SK-N-SH (cell line): ENCODE data around the gene SMIM5. TPM values are rescaled to one million over a fixed set of nuclear protein-coding genes. Genes with fewer than 3 reads are reported as not detected.
A peak's percentile ranks its signal among the peaks of the same experiment; 100 is the strongest.

Experiments
- CTCF ChIA-PET: fragments of 300-600, 350-600 bp; formaldehyde crosslinking; extraction: SDS; loops from one replicate; lab custom pipeline; 2021; lab: Yijun Ruan, JAX
- POLR2A ChIA-PET: fragments of 350-600 bp; sonication (Branson Sonifier 250); formaldehyde crosslinking; extraction: SDS; loops from one replicate; lab custom pipeline; 2020; ENCODE audit warnings: antibody characterized with exemption, inconsistent platforms; lab: Yijun Ruan, JAX
- DNase-seq: peaks from one replicate; pipeline ENCODE4 v3.0.0; 2012
- H2AFZ ChIP-seq: fragments of 200-600 bp; sonication (generic); 2 replicates; pipeline ENCODE4 v1.8.1; 2016; ENCODE audit warnings: antibody characterized with exemption, mild to moderate bottlenecking, low read depth
- H3F3A ChIP-seq: fragments of 200-600 bp; sonication (generic); replicated peaks from 2 replicates; pipeline ENCODE3; 2016; ENCODE audit warnings: antibody characterized with exemption, mild to moderate bottlenecking; ENCODE audit not compliant: insufficient read depth
- H3K27ac ChIP-seq, 2 experiments: fragments of 200-500 bp in 1 of 2; fragments of 200-600 bp in 1 of 2; sonication (Bioruptor generic) in 1 of 2; sonication (generic), shearing (Covaris generic) in 1 of 2; 2 replicates each; pipeline versions ENCODE4 v1.5.1 to v1.6.1; 2014 to 2016; ENCODE audit warnings: low read depth in 2 of 2, inconsistent platforms in 1 of 2, low read length in 1 of 2, mild to moderate bottlenecking in 1 of 2, mixed read lengths in 1 of 2
- H3K27me3 ChIP-seq: fragments of 200-600 bp; sonication (generic), shearing (Covaris generic); 2 replicates; pipeline ENCODE4 v1.6.1; 2016; ENCODE audit warnings: mixed run types; ENCODE audit not compliant: insufficient read depth
- H3K36me3 ChIP-seq, 2 experiments: fragments of 200-500 bp in 1 of 2; fragments of 200-600 bp in 1 of 2; sonication (Bioruptor generic) in 1 of 2; sonication (generic) in 1 of 2; replicated peaks in 1 of 2; 2 replicates each; pipeline versions ENCODE3 to v1.5.1; 2014 to 2016; ENCODE audit warnings: low read length in 1 of 2, mild to moderate bottlenecking in 1 of 2; ENCODE audit not compliant: insufficient read depth in 2 of 2, control insufficient read depth in 1 of 2
- H3K4me1 ChIP-seq, 2 experiments: fragments of 200-500 bp in 1 of 2; fragments of 200-600 bp in 1 of 2; sonication (Bioruptor generic) in 1 of 2; sonication (generic), shearing (Covaris generic) in 1 of 2; 2 replicates each; pipeline versions ENCODE4 v1.5.1 to v1.6.1; 2014 to 2016; ENCODE audit warnings: low read depth in 1 of 2, low read length in 1 of 2, mixed run types in 1 of 2; ENCODE audit not compliant: insufficient read depth in 2 of 2, control insufficient read depth in 1 of 2
- H3K4me2 ChIP-seq: fragments of 200-600 bp; sonication (generic), shearing (Covaris generic); 2 replicates; pipeline ENCODE4 v1.6.1; 2017; ENCODE audit warnings: mixed run types
- H3K4me3 ChIP-seq, 2 experiments: fragments of 200-500 bp in 1 of 2; fragments of 200-600 bp in 1 of 2; sonication (Bioruptor generic) in 1 of 2; sonication (generic), shearing (Covaris generic) in 1 of 2; 2 replicates each; pipeline versions ENCODE4 v1.5.1 to v1.8.1; 2014 to 2016; ENCODE audit warnings: low read depth in 2 of 2, inconsistent platforms in 1 of 2, low read length in 1 of 2, mild to moderate bottlenecking in 1 of 2, mixed read lengths in 1 of 2, moderate library complexity in 1 of 2
- H3K79me2 ChIP-seq: fragments of 200-600 bp; sonication (generic); 2 replicates; pipeline ENCODE4 v1.8.1; 2017; ENCODE audit warnings: mild to moderate bottlenecking; ENCODE audit not compliant: insufficient read depth
- H3K9ac ChIP-seq: fragments of 200-600 bp; sonication (generic); 2 replicates; pipeline ENCODE4 v1.6.1; 2017; ENCODE audit warnings: mixed run types
- H3K9me2 ChIP-seq: fragments of 200-600 bp; sonication (generic); 2 replicates; pipeline ENCODE4 v1.6.1; 2017; ENCODE audit warnings: mixed run types
- H3K9me3 ChIP-seq: fragments of 200-600 bp; sonication (generic); 2 replicates; pipeline ENCODE4 v1.6.1; 2017; ENCODE audit warnings: mixed run types, mild to moderate bottlenecking, moderate library complexity
- H4K20me1 ChIP-seq: fragments of 200-600 bp; sonication (generic); 2 replicates; pipeline ENCODE4 v1.6.1; 2017; ENCODE audit warnings: mild to moderate bottlenecking, mixed run types; ENCODE audit not compliant: insufficient read depth
- CHD2 ChIP-seq: fragments of 150-350 bp; IDR thresholded peaks from 2 replicates; pipeline ENCODE4 v1.6.1; 2018; ENCODE audit warnings: low read length; ENCODE audit not compliant: partially characterized antibody
- FOSL2 ChIP-seq: IDR thresholded peaks from 2 replicates; pipeline ENCODE4 v1.4.0; 2012; ENCODE audit warnings: low read depth, mild to moderate bottlenecking, moderate library complexity, borderline replicate concordance
- FOXM1 ChIP-seq: IDR thresholded peaks from 2 replicates; pipeline ENCODE4 v1.4.0; 2012; ENCODE audit warnings: low read depth, mild to moderate bottlenecking
- GABPA ChIP-seq: IDR thresholded peaks from 2 replicates; pipeline ENCODE4 v1.4.0; 2012; ENCODE audit warnings: low read depth, mild to moderate bottlenecking
- JUND ChIP-seq: IDR thresholded peaks from 2 replicates; pipeline ENCODE4 v1.4.0; 2012
- MEF2A ChIP-seq: IDR thresholded peaks from 2 replicates; pipeline ENCODE4 v1.4.0; 2012; ENCODE audit warnings: low read depth, borderline replicate concordance
- MXI1 ChIP-seq: IDR thresholded peaks from 2 replicates; pipeline ENCODE4 v1.6.1; 2012; ENCODE audit warnings: mild to moderate bottlenecking, low read depth, low read length, improper control_type of control experiment
- NFIC ChIP-seq: IDR thresholded peaks from 2 replicates; pipeline ENCODE4 v1.4.0; 2012; ENCODE audit warnings: borderline replicate concordance
- NRF1 ChIP-seq: IDR thresholded peaks from 2 replicates; pipeline ENCODE4 v1.6.1; 2012; ENCODE audit warnings: low read depth, mild to moderate bottlenecking, low read length
- POLR2AphosphoS5 ChIP-seq: IDR thresholded peaks from 2 replicates; pipeline ENCODE4 v1.6.1; 2012; ENCODE audit warnings: low read depth, low read length
- RAD21 ChIP-seq: IDR thresholded peaks from 2 replicates; pipeline ENCODE4 v1.6.1; 2012; ENCODE audit warnings: mild to moderate bottlenecking, low read length
- REST ChIP-seq: IDR thresholded peaks from 2 replicates; pipeline ENCODE4 v1.6.1; 2012; ENCODE audit warnings: mild to moderate bottlenecking, low read depth, low read length, moderate library complexity
- RFX5 ChIP-seq: IDR thresholded peaks from 2 replicates; pipeline ENCODE4 v1.6.1; 2012; ENCODE audit warnings: mild to moderate bottlenecking, improper control_type of control experiment, low read length
- RXRA ChIP-seq: IDR thresholded peaks from 2 replicates; pipeline ENCODE4 v1.4.0; 2012; ENCODE audit warnings: low read depth, mild to moderate bottlenecking, borderline replicate concordance
- SIN3A ChIP-seq: IDR thresholded peaks from 2 replicates; pipeline ENCODE4 v1.6.1; 2012; ENCODE audit warnings: low read depth, mild to moderate bottlenecking, low read length, moderate library complexity, borderline replicate concordance
- SMC3 ChIP-seq: IDR thresholded peaks from 2 replicates; pipeline ENCODE4 v1.6.1; 2012; ENCODE audit warnings: low read depth, low read length, improper control_type of control experiment
- TAF1 ChIP-seq: IDR thresholded peaks from 2 replicates; pipeline ENCODE4 v1.6.1; 2012; ENCODE audit warnings: low read depth, mild to moderate bottlenecking, low read length, moderate library complexity, borderline replicate concordance
- TEAD4 ChIP-seq: IDR thresholded peaks from 2 replicates; pipeline ENCODE4 v1.4.0; 2012; ENCODE audit warnings: mild to moderate bottlenecking, borderline replicate concordance; ENCODE audit not compliant: insufficient read depth
- USF1 ChIP-seq: IDR thresholded peaks from 2 replicates; pipeline ENCODE4 v1.4.0; 2012; ENCODE audit warnings: low read depth, borderline replicate concordance
- ZBTB33 ChIP-seq: IDR thresholded peaks from 2 replicates; pipeline ENCODE4 v1.4.0; 2012; ENCODE audit warnings: low read depth, borderline replicate concordance
- WGBS: methylation state at CpG from one replicate; pipeline ENCODE4 v1.1.6; 2017; ENCODE audit warnings: low lambda C conversion rate; 5-methylcytosine and 5-hydroxymethylcytosine counted together
- polyA plus RNA-seq, 3 experiments: library from polyadenylated mRNA; depleted of rRNA; stranded (reverse); fragments of >200 nt; gene quantifications; 2 replicates each; pipeline ENCODE4 v1.2.3, GENCODE V29; 2012

SMIM5 gene
- polyA plus RNA-seq, 1 of the 3 experiments (the other 2 are of a cell fraction): 0.02 TPM

GRCh38 chr17:75664099-75664549 lies 30.9 kb downstream of the SMIM5 start:
- no peak overlapping the region for H3K27ac ChIP-seq
- no peak for DNase-seq
- peaks cover 12 to 16% of the 10 kb centered on the region in 2 experiments; a peak in 3 of 4 replicates for H3K4me1 ChIP-seq
- POLR2A ChIA-PET: no interaction called here
- H3K4me2 ChIP-seq: no peak overlapping the region
- peaks cover 30 to 41% of the 10 kb centered on the region in 2 experiments for H3K36me3 ChIP-seq
- 96% methylated on average over 3 of the region's 3 CpGs for WGBS
- H3K9ac ChIP-seq: no peak overlapping the region
- no peak overlapping the region for H2AFZ ChIP-seq
- CTCF ChIA-PET: interaction anchor here (0.7 to 5.9 kb wide), 4 partner anchors 31 to 237 kb away, joined by 3 to 75 read pairs (median 18); partner anchors contain the start of gene SMIM5
- H3K9me3 ChIP-seq: no peaks in the 10 kb centered on the region
- no peaks in the 10 kb centered on the region for H3K27me3 ChIP-seq
- no peak for TF ChIP-seq MEF2A
- no peak for TF ChIP-seq USF1
- TF ChIP-seq JUND: no peak
- no peak for TF ChIP-seq MXI1
- TF ChIP-seq ZBTB33: no peak
- no peak for TF ChIP-seq TAF1
- TF ChIP-seq FOXM1: no peak
- no peak for TF ChIP-seq TEAD4
- no peak for TF ChIP-seq SMC3
- TF ChIP-seq SIN3A: no peak
- no peak for TF ChIP-seq RFX5
- TF ChIP-seq RAD21: no peak
- no peak for TF ChIP-seq GABPA
- no peak for TF ChIP-seq NRF1
- no peaks in the 10 kb centered on the region for H3F3A ChIP-seq
- no peaks in the 10 kb centered on the region for H4K20me1 ChIP-seq
- H3K79me2 ChIP-seq: peaks cover 43% of the 10 kb centered on the region
- no peak overlapping the region for H3K4me3 ChIP-seq
- H3K9me2 ChIP-seq: no peaks in the 10 kb centered on the region

DNA sequence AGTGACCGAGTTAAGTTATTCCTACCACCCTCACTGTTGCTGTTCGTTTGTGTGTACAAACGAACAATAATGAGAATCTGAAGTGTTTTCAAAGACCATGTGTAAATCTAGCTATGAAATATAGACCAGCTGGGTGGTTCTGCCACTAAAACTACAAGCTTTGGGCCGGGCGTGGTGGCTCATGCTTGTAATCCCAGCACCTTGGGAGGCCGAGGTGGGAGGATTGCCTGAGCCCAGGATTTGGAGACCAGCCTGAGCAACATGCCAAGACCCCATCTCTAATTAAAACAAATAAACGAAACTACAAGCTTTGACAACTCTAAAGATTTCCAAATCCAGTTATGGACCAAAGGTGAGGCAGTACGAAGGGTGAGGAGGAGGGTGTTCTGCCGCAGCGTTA lies 32.7 kb downstream of the SMIM5 start:
- Histone ChIP-seq H3K9me3 (no peaks in the 10 kb centered on the region), H3K27me3 (no peaks in the 10 kb centered on the region), H3K4me1 (peaks cover 12 to 16% of the 10 kb centered on the region in 2 experiments; a peak in 3 of 4 replicates), H3K36me3 (peaks cover 40 to 56% of the 10 kb centered on the region in 2 experiments), H4K20me1 (no peaks in the 10 kb centered on the region), H2AFZ (no peak overlapping the region), H3K4me3 (peak overlapping the region; percentile 94 to 97), H3K79me2 (peaks cover 62% of the 10 kb centered on the region), H3K27ac (no peak overlapping the region), H3K4me2 (peak overlapping the region; percentile 77), H3K9me2 (no peaks in the 10 kb centered on the region), H3K9ac (peak overlapping the region; percentile 93), H3F3A (no peaks in the 10 kb centered on the region)
- POLR2A ChIA-PET: interaction anchor here (1.2 kb wide), 1 partner anchor 84 kb away, joined by 4 read pairs; no protein-coding TSS in a partner anchor
- CTCF ChIA-PET: interaction anchor here (0.6 to 5.9 kb wide), 13 partner anchors 8 to 117 kb away, joined by 3 to 75 read pairs (median 5); partner anchors contain the start of gene SMIM5
- DNase-seq: no peak
- WGBS: 47% methylated on average over 10 of the region's 10 CpGs
- TF ChIP-seq ZBTB33: no peak
- no peak for TF ChIP-seq POLR2AphosphoS5
- TF ChIP-seq FOSL2: no peak
- TF ChIP-seq NFIC: no peak
- TF ChIP-seq GABPA: no peak
- no peak for TF ChIP-seq CHD2
- TF ChIP-seq RXRA: no peak
- TF ChIP-seq REST: no peak
